ENCODE data around the gene KPNA3.

KPNA3 gene

DNA sequence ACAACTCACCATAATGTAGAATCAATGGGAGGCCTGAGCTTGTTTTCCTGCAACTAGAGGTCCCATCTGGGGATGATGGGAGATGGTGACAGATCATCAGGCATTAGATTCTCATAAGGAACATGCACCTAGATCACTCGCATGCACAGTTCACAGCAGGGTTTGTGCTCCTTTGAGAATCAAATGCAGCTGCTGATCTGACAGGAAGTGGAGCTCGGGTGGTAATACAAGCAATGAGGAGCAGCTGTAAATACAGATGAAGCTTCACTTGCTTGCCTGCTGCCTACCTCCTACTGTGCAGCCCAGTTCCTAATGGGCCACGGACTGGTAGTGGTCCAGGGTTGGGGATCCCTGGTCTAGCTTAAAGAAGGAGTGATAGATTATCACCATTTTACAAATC lies 33.0 kb downstream of the KPNA3 start:
- DNase-seq = no peak
- Histone ChIP-seq H3K27ac (no peak overlapping the region), H3K36me3 (no peaks in the 10 kb centered on the region), H3K9me3 (ENCODE audit: severe bottlenecking) (no peaks in the 10 kb centered on the region), H3K27me3 (ENCODE audit: insufficient read depth, low read depth, severe bottlenecking) (no peaks in the 10 kb centered on the region), H3K4me3 (ENCODE audit: low read depth, low read length) (no peak overlapping the region)
- TF ChIP-seq, protein P1, sequence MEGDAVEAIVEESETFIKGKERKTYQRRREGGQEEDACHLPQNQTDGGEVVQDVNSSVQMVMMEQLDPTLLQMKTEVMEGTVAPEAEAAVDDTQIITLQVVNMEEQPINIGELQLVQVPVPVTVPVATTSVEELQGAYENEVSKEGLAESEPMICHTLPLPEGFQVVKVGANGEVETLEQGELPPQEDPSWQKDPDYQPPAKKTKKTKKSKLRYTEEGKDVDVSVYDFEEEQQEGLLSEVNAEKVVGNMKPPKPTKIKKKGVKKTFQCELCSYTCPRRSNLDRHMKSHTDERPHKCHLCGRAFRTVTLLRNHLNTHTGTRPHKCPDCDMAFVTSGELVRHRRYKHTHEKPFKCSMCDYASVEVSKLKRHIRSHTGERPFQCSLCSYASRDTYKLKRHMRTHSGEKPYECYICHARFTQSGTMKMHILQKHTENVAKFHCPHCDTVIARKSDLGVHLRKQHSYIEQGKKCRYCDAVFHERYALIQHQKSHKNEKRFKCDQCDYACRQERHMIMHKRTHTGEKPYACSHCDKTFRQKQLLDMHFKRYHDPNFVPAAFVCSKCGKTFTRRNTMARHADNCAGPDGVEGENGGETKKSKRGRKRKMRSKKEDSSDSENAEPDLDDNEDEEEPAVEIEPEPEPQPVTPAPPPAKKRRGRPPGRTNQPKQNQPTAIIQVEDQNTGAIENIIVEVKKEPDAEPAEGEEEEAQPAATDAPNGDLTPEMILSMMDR (IDR thresholded peaks at IDR 0.05; ENCODE audit: low read depth, low read length) = no peak

DNA sequence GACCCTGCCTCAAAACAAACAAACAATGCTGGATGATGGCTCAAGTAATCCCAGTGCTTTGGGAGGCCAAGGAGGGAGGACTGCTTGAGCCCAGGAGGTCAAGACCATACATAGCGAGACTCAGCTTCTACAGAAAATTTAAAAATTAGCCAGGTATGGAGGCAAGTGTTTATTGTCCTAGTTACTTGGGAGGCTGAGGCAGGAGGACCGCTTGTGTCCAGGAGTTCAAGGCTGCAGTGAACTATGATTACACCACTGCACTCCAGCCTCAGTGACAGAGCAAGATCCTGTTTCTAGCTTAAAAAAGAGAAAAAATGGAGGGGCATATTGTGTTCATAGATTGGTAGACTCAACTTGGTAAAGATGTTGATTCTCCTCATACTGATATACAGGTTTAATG lies 36.2 kb downstream of the KPNA3 start:
- no peak overlapping the region for H3K4me3 ChIP-seq (ENCODE audit: low read depth, low read length)
- TF ChIP-seq, protein P1 (IDR thresholded peaks at IDR 0.05; ENCODE audit: low read depth, low read length) = no peak

DNA sequence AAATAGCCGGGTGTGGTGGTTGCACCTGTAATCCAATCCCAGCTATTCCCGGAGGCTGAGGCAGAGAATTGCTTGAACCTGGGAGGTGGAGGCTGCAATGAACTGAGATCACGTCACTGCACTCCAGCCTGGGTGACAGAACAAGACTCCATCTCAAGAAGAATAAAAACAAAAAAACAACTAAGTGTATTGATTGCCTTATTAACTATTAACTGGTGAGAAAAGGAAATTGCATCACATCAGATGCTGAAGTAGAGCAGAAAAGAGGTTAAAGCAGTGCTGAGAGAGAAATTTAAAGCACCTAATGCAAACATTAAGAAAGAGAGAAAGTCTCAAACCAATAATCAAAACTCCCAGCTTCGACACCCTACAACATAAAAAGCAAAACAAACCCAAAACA lies 38.3 kb downstream of the KPNA3 start:
- H3K4me3 ChIP-seq (ENCODE audit: low read depth, low read length) = no peak overlapping the region
- H3K9me3 ChIP-seq (ENCODE audit: severe bottlenecking) = no peaks in the 10 kb centered on the region
- no peak overlapping the region for H3K27ac ChIP-seq
- DNase-seq = no peak
- H3K36me3 ChIP-seq = no peaks in the 10 kb centered on the region
- no peaks in the 10 kb centered on the region for H3K27me3 ChIP-seq (ENCODE audit: insufficient read depth, low read depth, severe bottlenecking)
- TF ChIP-seq, protein P1 (IDR thresholded peaks at IDR 0.05; ENCODE audit: low read depth, low read length) = no peak

More for the DNA sequence above, 36.2 kb downstream of the KPNA3 start:
- no peak for DNase-seq
- H3K27me3 ChIP-seq (ENCODE audit: insufficient read depth, low read depth, severe bottlenecking) = no peaks in the 10 kb centered on the region
- no peaks in the 10 kb centered on the region for H3K36me3 ChIP-seq
- no peaks in the 10 kb centered on the region for H3K9me3 ChIP-seq (ENCODE audit: severe bottlenecking)
- H3K27ac ChIP-seq = no peak overlapping the region

DNA sequence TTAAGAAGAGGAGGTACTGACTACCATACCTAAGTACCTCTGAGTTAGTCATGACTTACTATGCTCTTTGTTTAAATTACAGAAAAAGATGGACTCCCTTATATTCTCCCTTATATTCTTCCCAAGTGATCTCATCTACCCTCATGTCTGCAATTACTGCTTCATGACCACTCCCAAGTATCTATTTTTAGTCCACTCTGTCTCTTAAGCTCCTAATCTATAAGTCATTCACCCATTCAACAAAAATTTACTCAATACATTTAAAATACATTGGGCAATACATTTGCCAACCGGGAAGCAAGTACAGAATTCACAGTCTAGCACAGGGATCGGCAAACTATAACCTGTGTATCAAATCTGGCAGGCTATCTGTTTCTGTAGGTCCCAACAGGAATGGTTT lies 42.6 kb downstream of the KPNA3 start:
- peaks cover 2% of the 10 kb centered on the region; the same call in 1 of the 2 replicates for H3K36me3 ChIP-seq
- H3K4me3 ChIP-seq (ENCODE audit: low read depth, low read length) = no peak overlapping the region
- no peaks in the 10 kb centered on the region for H3K9me3 ChIP-seq (ENCODE audit: severe bottlenecking)
- TF ChIP-seq, protein P1 (IDR thresholded peaks at IDR 0.05; ENCODE audit: low read depth, low read length) = no peak
- no peak for DNase-seq
- H3K27me3 ChIP-seq (ENCODE audit: insufficient read depth, low read depth, severe bottlenecking) = no peaks in the 10 kb centered on the region
- no peak overlapping the region for H3K27ac ChIP-seq

DNA sequence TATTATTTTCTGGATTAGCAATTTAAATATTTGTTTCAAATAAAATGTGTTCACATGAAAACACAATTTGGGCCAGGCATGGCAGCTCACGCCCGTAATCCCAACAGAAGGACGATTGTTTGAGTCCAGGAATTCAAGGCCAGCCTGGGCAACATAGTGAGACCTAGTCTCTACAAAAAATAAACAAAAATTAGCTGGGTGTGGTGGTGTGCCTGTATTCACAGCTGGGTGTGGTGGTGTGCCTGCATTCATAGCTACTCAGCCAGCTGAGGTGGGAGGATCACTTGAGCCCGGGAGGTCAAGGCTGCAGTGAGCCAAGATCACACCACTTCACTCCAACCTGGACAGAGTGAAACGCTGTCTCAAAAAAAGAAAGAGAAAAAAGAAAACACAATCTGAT lies 46.4 kb downstream of the KPNA3 start:
- H3K27ac ChIP-seq = no peak overlapping the region
- no peaks in the 10 kb centered on the region for H3K27me3 ChIP-seq (ENCODE audit: insufficient read depth, low read depth, severe bottlenecking)
- no peaks in the 10 kb centered on the region for H3K9me3 ChIP-seq (ENCODE audit: severe bottlenecking)
- H3K36me3 ChIP-seq = peaks cover 3% of the 10 kb centered on the region; the same call in 1 of the 2 replicates
- H3K4me3 ChIP-seq (ENCODE audit: low read depth, low read length) = no peak overlapping the region
- DNase-seq = no peak
- TF ChIP-seq, protein P1 (IDR thresholded peaks at IDR 0.05; ENCODE audit: low read depth, low read length) = no peak

DNA sequence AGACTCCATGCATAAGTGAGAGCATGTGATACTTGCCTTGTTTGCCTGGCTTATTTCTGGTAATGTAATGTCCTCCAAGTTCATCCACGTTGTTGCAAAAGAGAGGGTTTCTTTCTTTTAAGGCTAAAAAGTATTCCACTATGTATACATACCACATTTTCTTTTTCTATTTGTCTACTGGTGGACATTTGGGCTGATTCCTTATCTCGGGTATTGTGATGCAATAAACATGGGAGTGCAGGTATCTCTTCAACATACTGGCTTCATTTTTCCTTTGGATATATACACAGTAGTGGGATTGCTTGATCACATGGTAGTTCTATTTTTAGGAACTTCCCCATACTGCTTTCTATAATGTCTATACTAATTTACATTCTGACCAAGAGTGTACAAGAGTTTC lies 51.6 kb downstream of the KPNA3 start:
- DNase-seq = no peak
- TF ChIP-seq, protein P1 (IDR thresholded peaks at IDR 0.05; ENCODE audit: low read depth, low read length) = no peak
- no peak overlapping the region for H3K27ac ChIP-seq
- H3K36me3 ChIP-seq = peaks cover 3% of the 10 kb centered on the region; the same call in 1 of the 2 replicates
- H3K9me3 ChIP-seq (ENCODE audit: severe bottlenecking) = no peaks in the 10 kb centered on the region
- H3K27me3 ChIP-seq (ENCODE audit: insufficient read depth, low read depth, severe bottlenecking) = no peaks in the 10 kb centered on the region
- H3K4me3 ChIP-seq (ENCODE audit: low read depth, low read length) = no peak overlapping the region
